Stimulated activated effector memory CD8-positive, alpha-beta T cell treated with anti-CD3 and anti-CD28 coated beads, Interleukin-12 subunit alpha, Interleukin-12 subunit beta, amount 100 ng/mL, for 72 hours (primary cell): ENCODE results near the gene UBE2Z.
A peak's percentile ranks its signal among the peaks of the same experiment; 100 is the strongest.

Experiments
- ATAC-seq: fragments of 150-1000 bp; cut with Tn5 transposase; 2 replicates; pipeline ENCODE4 v1.10.0; 2021
- DNase-seq, 2 donors: peaks; one replicate each; pipeline ENCODE4 v3.0.0; 2021 to 2022; ENCODE audit warnings: low spot score in 2 of 2
- H3K27ac Mint-ChIP-seq: one replicate; pipeline ENCODE4 v1.8.0; 2022; ENCODE audit warnings: mild to moderate bottlenecking, mixed read lengths
- H3K36me3 Mint-ChIP-seq: one replicate; pipeline ENCODE4 v1.8.0; 2022; ENCODE audit warnings: mild to moderate bottlenecking, mixed read lengths
- H3K4me1 Mint-ChIP-seq: one replicate; pipeline ENCODE4 v1.8.0; 2022; ENCODE audit warnings: mixed read lengths
- H3K4me3 Mint-ChIP-seq: one replicate; pipeline ENCODE4 v1.8.0; 2022; ENCODE audit warnings: mild to moderate bottlenecking, mixed read lengths
- H3K9me3 Mint-ChIP-seq: one replicate; pipeline ENCODE4 v1.8.0; 2022; ENCODE audit warnings: mixed read lengths

Gene UBE2Z

DNA sequence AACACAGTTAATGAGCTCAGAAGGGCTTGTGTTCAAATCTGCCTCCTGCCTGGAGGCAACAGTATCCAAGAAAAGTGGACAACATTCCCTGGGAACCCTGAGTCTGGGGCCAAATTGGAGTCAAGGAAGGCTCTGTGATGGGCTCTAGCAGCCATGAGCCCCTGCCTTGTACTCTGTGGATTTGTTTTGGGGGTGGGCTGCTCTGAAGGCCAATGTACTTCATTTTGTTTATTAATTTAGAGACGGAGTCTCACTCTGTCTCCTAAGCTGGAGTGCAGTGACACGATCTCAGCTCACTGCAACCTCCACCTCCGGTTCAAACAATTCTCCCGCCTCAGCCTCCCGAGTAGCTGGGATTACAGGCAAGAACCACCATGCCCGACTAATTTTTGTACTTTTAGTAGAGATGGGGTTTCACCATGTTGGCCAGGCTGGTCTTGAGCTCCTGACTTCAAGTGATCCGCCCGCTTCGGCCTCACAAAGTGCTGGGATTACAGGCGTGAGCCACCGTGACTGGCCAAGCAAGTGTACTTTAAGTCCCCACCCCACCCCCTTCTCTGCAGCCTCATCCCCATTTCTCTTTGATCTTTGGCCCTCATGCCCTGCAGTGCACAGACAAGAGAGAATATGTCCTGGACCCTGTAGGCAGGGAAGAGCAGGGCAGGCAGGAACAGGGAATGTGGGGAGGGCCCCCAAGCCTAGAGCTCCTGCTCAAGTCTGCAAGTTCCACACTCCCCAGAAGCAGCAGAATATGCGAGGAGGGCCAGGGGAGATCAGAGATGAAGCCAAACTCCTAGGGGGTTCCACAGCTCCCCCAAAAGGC is 62.9 kb downstream of the UBE2Z start:
- Mint-ChIP-seq H3K4me1 (peaks cover 5% of the 10 kb centered on the region), H3K4me3 (no peak overlapping the region), H3K36me3 (no peaks in the 10 kb centered on the region), H3K9me3 (no peaks in the 10 kb centered on the region), H3K27ac (peak overlapping the region; percentile 32)
- DNase-seq (no peak), ATAC-seq (no peak)

DNA sequence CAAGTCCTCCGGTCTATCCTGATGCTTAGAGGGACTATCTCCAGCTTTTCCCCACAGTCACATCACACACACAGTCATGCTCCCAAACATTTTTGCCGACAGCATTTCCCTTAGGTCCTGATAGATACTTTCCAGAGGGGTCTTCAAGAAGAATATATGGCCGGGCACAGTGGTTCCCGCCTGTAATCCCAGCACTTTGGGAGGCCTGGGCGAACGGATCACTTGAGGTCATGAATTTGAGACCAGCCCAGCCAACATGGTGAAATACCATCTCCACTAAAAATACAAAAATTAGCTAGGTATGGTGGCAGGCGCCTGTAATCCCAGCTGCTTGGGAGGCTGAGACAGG is 64.5 kb downstream of the UBE2Z start:
- peaks cover 5% of the 10 kb centered on the region for H3K4me1 Mint-ChIP-seq
- H3K27ac Mint-ChIP-seq: no peak overlapping the region

DNA sequence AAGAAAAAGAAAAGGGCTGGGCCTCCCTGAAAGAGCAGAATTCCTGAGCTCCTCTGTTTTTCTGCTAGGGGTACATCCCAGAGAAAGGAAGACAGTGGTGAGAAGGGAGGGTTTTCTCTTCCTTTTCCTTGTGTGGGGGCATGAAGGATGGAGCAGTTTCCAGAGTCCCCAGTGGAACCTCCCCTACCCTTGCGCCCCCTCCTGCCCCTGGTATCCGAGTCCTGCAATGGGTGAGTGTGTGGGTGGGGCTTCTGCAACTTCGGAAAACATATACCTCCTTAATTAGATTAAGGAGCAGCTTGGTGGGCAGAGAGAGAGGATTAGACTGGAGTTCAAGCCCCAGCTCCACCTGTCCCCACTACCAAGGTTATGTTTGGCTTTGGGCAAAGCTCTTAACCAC is 65.6 kb downstream of the UBE2Z start:
- ATAC-seq (no peak), DNase-seq (no peak)
- Mint-ChIP-seq H3K9me3 (no peaks in the 10 kb centered on the region), H3K4me1 (peaks cover 5% of the 10 kb centered on the region), H3K27ac (no peak overlapping the region), H3K36me3 (no peaks in the 10 kb centered on the region), H3K4me3 (no peak overlapping the region)

More for the DNA sequence above, 64.5 kb downstream of the UBE2Z start:
- DNase-seq (no peak), ATAC-seq (no peak)
- H3K4me3 Mint-ChIP-seq: no peak overlapping the region
- H3K9me3 Mint-ChIP-seq: no peaks in the 10 kb centered on the region
- no peaks in the 10 kb centered on the region for H3K36me3 Mint-ChIP-seq
